A549 (cell line): ENCODE measurements around the gene NANOS3.

Experiments
- CTCF ChIP-seq: fragments of >200 bp; sonication (Bioruptor Twin); formaldehyde crosslinking; IDR thresholded peaks from 3 replicates; pipeline ENCODE4 v1.5.1; 2016
- FOSL2 ChIP-seq, 2 experiments: fragments of 450-650 bp in 1 of 2; fragments of >200 bp in 1 of 2; sonication (Bioruptor Twin) in 1 of 2; formaldehyde crosslinking; IDR thresholded peaks; 2 replicates each; pipeline versions ENCODE4 v1.5.0 to v1.6.1; 2016 to 2020; ENCODE audit warnings: mild to moderate bottlenecking in 1 of 2, moderate library complexity in 1 of 2
- HDAC2 ChIP-seq: fragments of 200-600 bp; sonication (generic); IDR thresholded peaks from 2 replicates; pipeline ENCODE4 v1.6.1; 2016
- HOXA7 ChIP-seq: fragments of 250-450 bp; sonication (Bioruptor Pico); IDR thresholded peaks from 2 replicates; pipeline ENCODE4 v1.5.0; 2020; ENCODE audit warnings: mild to moderate bottlenecking, moderate library complexity
- KDM5A ChIP-seq: fragments of 200-600 bp; sonication (generic); IDR thresholded peaks from 2 replicates; pipeline ENCODE4 v1.6.1; 2016; ENCODE audit warnings: antibody characterized with exemption, mild to moderate bottlenecking
- MAX ChIP-seq: IDR thresholded peaks from 2 replicates; pipeline ENCODE4 v1.6.1; 2012
- POLR2A ChIP-seq: IDR thresholded peaks from 2 replicates; pipeline ENCODE4 v1.6.1; 2012; ENCODE audit warnings: mild to moderate bottlenecking, low read length
- RAD21 ChIP-seq, 2 experiments: fragments of >200 bp in 1 of 2; sonication (Bioruptor Twin) in 1 of 2; formaldehyde crosslinking in 1 of 2; IDR thresholded peaks in 1 of 2; conservative IDR thresholded peaks in 1 of 2; 2 replicates in 1 of 2; 3 replicates in 1 of 2; pipeline ENCODE4 v1.6.1; 2012 to 2018; ENCODE audit warnings: inconsistent platforms in 1 of 2
- RCOR1 ChIP-seq: fragments of 150-350 bp; IDR thresholded peaks from 2 replicates; pipeline ENCODE4 v1.6.1; 2014; ENCODE audit warnings: antibody characterized with exemption, low read length, low read depth
- REST ChIP-seq: fragments of 200-600 bp; sonication (generic); IDR thresholded peaks from 2 replicates; pipeline ENCODE4 v1.6.1; 2016; ENCODE audit warnings: antibody characterized with exemption, mild to moderate bottlenecking, moderate library complexity
- TF ChIP-seq, protein P1 (sequence below): IDR thresholded peaks from 2 replicates; pipeline ENCODE4 v1.6.1; 2012
- TF ChIP-seq, protein P2 (sequence below): fragments of 450-650 bp; IDR thresholded peaks from 2 replicates; pipeline ENCODE4 v1.6.1; 2014; ENCODE audit warnings: antibody characterized with exemption
- TF ChIP-seq, protein P3 (sequence below): fragments of 250-450 bp; sonication (Bioruptor Pico); IDR thresholded peaks from 2 replicates; pipeline ENCODE4 v1.5.0; 2021; ENCODE audit warnings: mild to moderate bottlenecking, moderate library complexity, borderline replicate concordance

- TF ChIP-seq, protein P1, sequence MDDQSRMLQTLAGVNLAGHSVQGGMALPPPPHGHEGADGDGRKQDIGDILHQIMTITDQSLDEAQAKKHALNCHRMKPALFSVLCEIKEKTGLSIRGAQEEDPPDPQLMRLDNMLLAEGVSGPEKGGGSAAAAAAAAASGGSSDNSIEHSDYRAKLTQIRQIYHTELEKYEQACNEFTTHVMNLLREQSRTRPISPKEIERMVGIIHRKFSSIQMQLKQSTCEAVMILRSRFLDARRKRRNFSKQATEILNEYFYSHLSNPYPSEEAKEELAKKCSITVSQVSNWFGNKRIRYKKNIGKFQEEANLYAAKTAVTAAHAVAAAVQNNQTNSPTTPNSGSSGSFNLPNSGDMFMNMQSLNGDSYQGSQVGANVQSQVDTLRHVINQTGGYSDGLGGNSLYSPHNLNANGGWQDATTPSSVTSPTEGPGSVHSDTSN, result no peak
- no peak for TF ChIP-seq MAX
- no peak for TF ChIP-seq CTCF
- TF ChIP-seq, protein P2, sequence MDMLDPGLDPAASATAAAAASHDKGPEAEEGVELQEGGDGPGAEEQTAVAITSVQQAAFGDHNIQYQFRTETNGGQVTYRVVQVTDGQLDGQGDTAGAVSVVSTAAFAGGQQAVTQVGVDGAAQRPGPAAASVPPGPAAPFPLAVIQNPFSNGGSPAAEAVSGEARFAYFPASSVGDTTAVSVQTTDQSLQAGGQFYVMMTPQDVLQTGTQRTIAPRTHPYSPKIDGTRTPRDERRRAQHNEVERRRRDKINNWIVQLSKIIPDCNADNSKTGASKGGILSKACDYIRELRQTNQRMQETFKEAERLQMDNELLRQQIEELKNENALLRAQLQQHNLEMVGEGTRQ, result no peak
- TF ChIP-seq, protein P3, sequence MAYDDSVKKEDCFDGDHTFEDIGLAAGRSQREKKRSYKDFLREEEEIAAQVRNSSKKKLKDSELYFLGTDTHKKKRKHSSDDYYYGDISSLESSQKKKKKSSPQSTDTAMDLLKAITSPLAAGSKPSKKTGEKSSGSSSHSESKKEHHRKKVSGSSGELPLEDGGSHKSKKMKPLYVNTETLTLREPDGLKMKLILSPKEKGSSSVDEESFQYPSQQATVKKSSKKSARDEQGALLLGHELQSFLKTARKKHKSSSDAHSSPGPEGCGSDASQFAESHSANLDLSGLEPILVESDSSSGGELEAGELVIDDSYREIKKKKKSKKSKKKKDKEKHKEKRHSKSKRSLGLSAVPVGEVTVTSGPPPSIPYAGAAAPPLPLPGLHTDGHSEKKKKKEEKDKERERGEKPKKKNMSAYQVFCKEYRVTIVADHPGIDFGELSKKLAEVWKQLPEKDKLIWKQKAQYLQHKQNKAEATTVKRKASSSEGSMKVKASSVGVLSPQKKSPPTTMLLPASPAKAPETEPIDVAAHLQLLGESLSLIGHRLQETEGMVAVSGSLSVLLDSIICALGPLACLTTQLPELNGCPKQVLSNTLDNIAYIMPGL (CRISPR knock-in tag), result no peak
- TF ChIP-seq RAD21 (conservative IDR thresholded peaks at IDR 0.05 in 1 of 2, IDR thresholded peaks at IDR 0.05 in 1 of 2), result no peak
- no peak for TF ChIP-seq REST
- TF ChIP-seq FOSL2 (IDR thresholded peaks at IDR 0.05), result no peak
- TF ChIP-seq FOSL2 (CRISPR knock-in tag; IDR thresholded peaks at IDR 0.05), result no peak
- TF ChIP-seq POLR2A, result no peak
- TF ChIP-seq KDM5A, result no peak
- no peak for TF ChIP-seq HOXA7 (CRISPR knock-in tag)
- TF ChIP-seq RCOR1, result no peak
- TF ChIP-seq HDAC2, result no peak
Observed at GRCh38 chr19:13917888-13918406, 41.0 kb downstream of the NANOS3 start.
